Colonic mucosa (tissue), 4 donors: ENCODE measurements around the gene GRIA4. TPM values are rescaled to one million over a fixed set of nuclear protein-coding genes. Genes with fewer than 3 reads are reported as not detected.

Experiments used
- DNase-seq: peaks from one replicate; pipeline ENCODE4 v3.0.0-alpha.2; 2020
- H3K27ac ChIP-seq: fragments of 200-600 bp; one replicate; pipeline ENCODE4 v1.8.0; 2021
- H3K27me3 ChIP-seq: fragments of 200-600 bp; one replicate; pipeline ENCODE4 v1.8.0; 2021
- H3K36me3 ChIP-seq: fragments of 200-600 bp; one replicate; pipeline ENCODE4 v1.8.0; 2021
- H3K4me1 ChIP-seq: fragments of 200-600 bp; one replicate; pipeline ENCODE4 v1.8.0; 2021; ENCODE audit warnings: mild to moderate bottlenecking
- H3K4me3 ChIP-seq: fragments of 200-600 bp; one replicate; pipeline ENCODE4 v1.8.0; 2021
- H3K9ac ChIP-seq, 2 donors: one replicate each; pipeline ENCODE4 v1.7.0; 2013; ENCODE audit warnings: control low read depth in 2 of 2, low read depth in 2 of 2, low read length in 2 of 2
- H3K9me3 ChIP-seq: fragments of 200-600 bp; one replicate; pipeline ENCODE4 v1.8.0; 2021
- intact Hi-C: fragments of 100-400 bp; cut with DNase I; formaldehyde crosslinking; loops from one replicate; pipeline ENCODE4 v1.14.1; 2022
- total RNA-seq, 2 donors: library from RNA; stranded (reverse); fragmentation: NEBNext Ultra II Directional in 1 of 2; extraction: Animal tissue kit (Norgen Biotek cat#: 25700) in 1 of 2; gene quantifications; one replicate each; pipeline ENCODE4 v1.2.1, GENCODE V29; 2021
- TF ChIP-seq, protein P1 (sequence below): fragments of 200-600 bp; IDR thresholded peaks from one replicate; pipeline ENCODE4 v1.8.0; 2022; ENCODE audit warnings: antibody characterized with exemption, mild to moderate bottlenecking
- donor health status: healthy.
- donor health status: DM: no; HTN: no; CAD: no.
- donor health status: DM: no; HTN: no; CAD: no.

Gene GRIA4
- total RNA-seq, 2 donors from 2014 or later: 0.67 to 0.69 TPM

DNA sequence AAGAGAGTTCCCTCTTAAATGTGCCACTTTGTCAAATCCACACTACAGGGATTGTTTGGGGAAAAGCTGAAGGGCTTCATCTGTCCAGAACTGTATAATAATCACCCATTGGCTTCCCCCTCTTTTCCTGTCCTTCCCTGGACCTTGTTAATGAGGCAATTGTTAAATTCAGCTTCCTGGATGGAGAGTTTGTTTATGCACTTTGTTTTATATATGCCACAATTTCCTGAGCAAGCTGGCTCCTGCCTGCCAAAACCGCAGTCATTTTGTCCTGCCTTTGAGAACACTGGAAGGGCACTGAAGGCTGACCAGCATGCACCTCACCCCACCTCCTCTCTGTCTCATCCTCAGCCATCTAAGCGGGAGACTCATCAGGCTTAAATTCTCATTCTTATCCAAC is 325.9 kb downstream of the GRIA4 start:
- Histone ChIP-seq H3K27ac (no peak overlapping the region), H3K27me3 (no peaks in the 10 kb centered on the region), H3K36me3 (no peaks in the 10 kb centered on the region), H3K4me1 (no peaks in the 10 kb centered on the region), H3K9ac (no peak overlapping the region), H3K9me3 (no peaks in the 10 kb centered on the region), H3K4me3 (no peak overlapping the region)
- TF ChIP-seq, protein P1, sequence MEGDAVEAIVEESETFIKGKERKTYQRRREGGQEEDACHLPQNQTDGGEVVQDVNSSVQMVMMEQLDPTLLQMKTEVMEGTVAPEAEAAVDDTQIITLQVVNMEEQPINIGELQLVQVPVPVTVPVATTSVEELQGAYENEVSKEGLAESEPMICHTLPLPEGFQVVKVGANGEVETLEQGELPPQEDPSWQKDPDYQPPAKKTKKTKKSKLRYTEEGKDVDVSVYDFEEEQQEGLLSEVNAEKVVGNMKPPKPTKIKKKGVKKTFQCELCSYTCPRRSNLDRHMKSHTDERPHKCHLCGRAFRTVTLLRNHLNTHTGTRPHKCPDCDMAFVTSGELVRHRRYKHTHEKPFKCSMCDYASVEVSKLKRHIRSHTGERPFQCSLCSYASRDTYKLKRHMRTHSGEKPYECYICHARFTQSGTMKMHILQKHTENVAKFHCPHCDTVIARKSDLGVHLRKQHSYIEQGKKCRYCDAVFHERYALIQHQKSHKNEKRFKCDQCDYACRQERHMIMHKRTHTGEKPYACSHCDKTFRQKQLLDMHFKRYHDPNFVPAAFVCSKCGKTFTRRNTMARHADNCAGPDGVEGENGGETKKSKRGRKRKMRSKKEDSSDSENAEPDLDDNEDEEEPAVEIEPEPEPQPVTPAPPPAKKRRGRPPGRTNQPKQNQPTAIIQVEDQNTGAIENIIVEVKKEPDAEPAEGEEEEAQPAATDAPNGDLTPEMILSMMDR: no peak
- intact Hi-C loops: no loop called here
- no peak for DNase-seq

GRCh38 chr11:105937331-105937730 is 327.5 kb downstream of the GRIA4 start:
- Histone ChIP-seq H3K9me3 (no peaks in the 10 kb centered on the region), H3K9ac (no peak overlapping the region), H3K36me3 (no peaks in the 10 kb centered on the region), H3K4me1 (no peaks in the 10 kb centered on the region), H3K4me3 (no peak overlapping the region), H3K27me3 (no peaks in the 10 kb centered on the region), H3K27ac (no peak overlapping the region)
- DNase-seq: no peak
- TF ChIP-seq, protein P1: no peak
- intact Hi-C loops: no loop called here

DNA sequence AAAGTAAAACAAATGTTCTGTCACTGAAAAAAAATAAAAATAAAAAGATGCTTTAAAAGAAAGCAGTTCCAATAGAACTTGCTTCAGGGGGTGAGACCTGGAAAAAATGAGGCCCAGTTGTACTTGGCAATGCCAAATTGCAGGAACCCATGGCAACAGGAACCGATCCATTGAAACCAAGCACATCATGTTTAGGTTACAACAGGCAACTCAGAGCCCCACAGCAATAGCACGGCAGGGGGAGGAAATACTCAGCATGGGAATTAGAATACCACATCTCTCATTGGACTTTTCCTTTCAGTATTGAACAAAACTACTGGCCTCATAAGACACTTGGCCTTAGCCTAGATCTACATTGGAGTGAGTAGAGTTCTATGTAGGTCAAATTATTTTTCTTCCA is 327.9 kb downstream of the GRIA4 start:
- Histone ChIP-seq H3K9me3 (no peaks in the 10 kb centered on the region), H3K4me3 (no peak overlapping the region), H3K36me3 (no peaks in the 10 kb centered on the region), H3K4me1 (no peaks in the 10 kb centered on the region), H3K27ac (no peak overlapping the region), H3K9ac (no peak overlapping the region), H3K27me3 (no peaks in the 10 kb centered on the region)
- intact Hi-C loops: no loop called here
- no peak for DNase-seq
- TF ChIP-seq, protein P1: no peak

GRCh38 chr11:105942921-105943320 is 333.0 kb downstream of the GRIA4 start:
- H3K27ac ChIP-seq: no peak overlapping the region
- H3K9ac ChIP-seq: no peak overlapping the region
- TF ChIP-seq, protein P1: no peak
- no peaks in the 10 kb centered on the region for H3K9me3 ChIP-seq
- no peak overlapping the region for H3K4me3 ChIP-seq
- H3K27me3 ChIP-seq: no peaks in the 10 kb centered on the region
- no peaks in the 10 kb centered on the region for H3K36me3 ChIP-seq
- intact Hi-C loops: no loop called here
- no peaks in the 10 kb centered on the region for H3K4me1 ChIP-seq
- no peak for DNase-seq

DNA sequence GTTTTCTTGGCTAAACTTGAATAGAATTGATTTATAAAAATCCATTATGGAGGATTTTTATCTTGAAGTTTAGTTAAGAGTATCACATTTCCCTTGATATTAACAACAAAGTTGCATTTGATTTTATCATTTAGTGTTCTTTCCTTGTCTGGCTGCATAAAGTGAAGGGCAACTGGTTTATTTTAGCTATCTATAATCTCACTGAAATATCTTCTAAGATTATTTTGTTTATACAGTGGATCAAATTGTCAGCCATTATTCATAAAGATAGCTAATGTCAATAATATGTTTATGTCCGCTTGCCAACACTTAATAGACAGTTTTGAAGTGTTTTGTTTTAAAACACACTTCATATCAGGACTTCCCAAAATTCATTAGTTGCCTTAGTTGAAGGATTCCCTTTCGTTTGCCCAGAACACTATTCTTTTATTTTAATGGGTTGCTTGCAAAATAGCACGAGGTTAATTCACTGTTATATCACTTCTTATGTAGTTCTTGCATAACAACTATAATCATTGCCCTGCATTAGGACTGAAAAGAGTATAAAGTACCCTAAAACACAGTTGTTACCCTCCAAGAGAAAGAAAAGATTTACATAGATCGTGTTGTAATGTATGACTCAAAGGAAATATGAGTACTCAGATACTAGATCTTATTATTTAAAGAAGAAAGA is 339.2 kb downstream of the GRIA4 start:
- Histone ChIP-seq H3K27ac (no peak overlapping the region), H3K9me3 (no peaks in the 10 kb centered on the region), H3K9ac (no peak overlapping the region), H3K36me3 (no peaks in the 10 kb centered on the region), H3K4me1 (no peaks in the 10 kb centered on the region), H3K4me3 (no peak overlapping the region), H3K27me3 (no peaks in the 10 kb centered on the region)
- no peak for DNase-seq
- TF ChIP-seq, protein P1: no peak
- intact Hi-C loops: no loop called here
